Uterus (tissue), 4 donors: ENCODE measurements around the gene TBC1D16. TPM values are rescaled to one million over a fixed set of nuclear protein-coding genes. Genes with fewer than 3 reads are reported as not detected.

Experiments used
- DNase-seq, 2 donors: peaks; one replicate each; pipeline ENCODE4 v3.0.0-alpha.2; 2019 to 2020
- H3K27ac ChIP-seq, 2 donors: fragments of 200-600 bp; sonication (generic); 1 replicate in 1 of 2; 2 replicates in 1 of 2; pipeline ENCODE4 v1.5.1; 2016 to 2018
- H3K27me3 ChIP-seq, 2 donors: fragments of 200-600 bp; sonication (generic); one replicate each; pipeline ENCODE4 v1.5.1; 2018 to 2019; ENCODE audit warnings: control low read depth in 1 of 2
- H3K36me3 ChIP-seq, 2 donors: fragments of 200-600 bp; sonication (generic); one replicate each; pipeline ENCODE4 v1.5.1; 2019; ENCODE audit warnings: control low read depth in 1 of 2
- H3K4me1 ChIP-seq, 2 donors: fragments of 200-600 bp; sonication (generic); one replicate each; pipeline ENCODE4 v1.5.1; 2018 to 2019; ENCODE audit warnings: control low read depth in 1 of 2
- H3K4me3 ChIP-seq, 2 donors: fragments of 200-600 bp; sonication (generic); 1 replicate in 1 of 2; 2 replicates in 1 of 2; pipeline ENCODE4 v1.5.1; 2018 to 2019; ENCODE audit warnings: mild to moderate bottlenecking in 1 of 2
- H3K9me3 ChIP-seq, 2 donors: fragments of 200-600 bp; sonication (generic); one replicate each; pipeline ENCODE4 v1.5.1; 2019; ENCODE audit warnings: control low read depth in 1 of 2
- POLR2A ChIP-seq, 2 donors: fragments of 450-650 bp; IDR thresholded peaks; one replicate each; pipeline ENCODE4 v1.6.1; 2016; ENCODE audit warnings: antibody characterized with exemption in 2 of 2, mild to moderate bottlenecking in 1 of 2, moderate library complexity in 1 of 2
- intact Hi-C: fragments of 100-400 bp; cut with DNase I; formaldehyde crosslinking; loops from one replicate; pipeline ENCODE4 v1.15.1; 2023; ENCODE audit warnings: low total_unique reads
- total RNA-seq, 4 donors: library from RNA; depleted of rRNA in 3 of 4; stranded (reverse); fragments of >200 nt in 3 of 4; gene quantifications; one replicate each; pipeline versions ENCODE4 v1.1.0 to v1.2.4, GENCODE V29; 2014 to 2023
- TF ChIP-seq, protein P1 (sequence below), 4 experiments: fragments of 200-600 bp in 2 of 4; fragments of 450-650 bp in 2 of 4; sonication (generic) in 2 of 4; IDR thresholded peaks; one replicate each; pipeline ENCODE4 v1.5.1; 2016 to 2019; ENCODE audit warnings: antibody characterized with exemption in 4 of 4, mild to moderate bottlenecking in 2 of 4, moderate library complexity in 1 of 4
- donor health status: DM: yes; HTN: yes; CAD: no.

TBC1D16 gene
- total RNA-seq, 4 donors from 2014 or later, result 3.8 to 58.2 (median 18.3) TPM

DNA sequence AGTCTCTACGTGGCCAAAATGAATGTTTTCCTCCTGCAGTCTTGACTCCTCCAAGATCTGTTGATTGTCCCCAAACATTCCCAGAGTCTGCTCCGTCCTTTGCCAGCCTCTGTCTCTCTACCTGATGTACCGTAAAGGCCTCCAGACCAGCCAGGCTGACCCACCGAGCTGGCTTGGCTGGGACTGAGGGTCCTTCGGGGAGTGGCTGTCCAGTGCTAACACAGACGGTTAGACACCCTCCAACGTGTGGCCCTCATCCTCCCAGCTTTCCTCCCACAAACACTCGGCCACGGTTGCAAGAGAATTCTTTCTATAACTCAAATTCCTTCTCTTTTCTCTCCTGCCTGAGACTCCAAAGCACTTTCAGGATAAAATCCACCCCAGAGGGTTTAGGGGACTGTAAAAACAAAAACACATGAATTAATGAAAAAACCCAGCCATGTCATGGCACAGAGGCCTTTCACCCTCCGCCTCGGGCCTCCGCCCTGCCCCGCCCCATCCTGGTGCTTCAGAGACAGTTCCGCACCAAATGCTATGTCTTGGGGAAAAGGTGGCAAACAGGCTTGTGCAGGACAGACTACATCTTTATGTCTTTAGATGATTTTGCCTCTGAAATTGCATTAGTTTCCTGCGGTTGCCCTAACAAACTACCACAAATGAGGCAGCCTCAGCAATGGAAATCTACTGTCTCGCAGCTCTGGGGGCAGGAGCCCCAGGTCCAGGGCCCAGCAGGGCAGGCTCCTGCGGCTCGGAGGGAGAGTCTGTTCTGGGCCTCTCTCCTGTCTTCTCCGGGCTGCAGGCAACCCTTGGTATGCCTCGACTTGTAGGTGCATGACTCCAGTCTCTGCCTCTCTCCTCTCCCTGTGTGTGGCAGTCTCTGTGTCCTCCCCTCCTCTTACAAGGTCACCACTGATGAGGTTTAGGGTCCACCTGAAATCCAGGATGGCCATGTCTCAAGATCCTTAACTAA is 124.0 kb downstream of the TBC1D16 start:
- H3K4me3 ChIP-seq, result no peak overlapping the region
- no peaks in the 10 kb centered on the region for H3K9me3 ChIP-seq
- no peaks in the 10 kb centered on the region for H3K36me3 ChIP-seq
- TF ChIP-seq POLR2A (IDR thresholded peaks at IDR 0.05), result no peak
- TF ChIP-seq, protein P1, sequence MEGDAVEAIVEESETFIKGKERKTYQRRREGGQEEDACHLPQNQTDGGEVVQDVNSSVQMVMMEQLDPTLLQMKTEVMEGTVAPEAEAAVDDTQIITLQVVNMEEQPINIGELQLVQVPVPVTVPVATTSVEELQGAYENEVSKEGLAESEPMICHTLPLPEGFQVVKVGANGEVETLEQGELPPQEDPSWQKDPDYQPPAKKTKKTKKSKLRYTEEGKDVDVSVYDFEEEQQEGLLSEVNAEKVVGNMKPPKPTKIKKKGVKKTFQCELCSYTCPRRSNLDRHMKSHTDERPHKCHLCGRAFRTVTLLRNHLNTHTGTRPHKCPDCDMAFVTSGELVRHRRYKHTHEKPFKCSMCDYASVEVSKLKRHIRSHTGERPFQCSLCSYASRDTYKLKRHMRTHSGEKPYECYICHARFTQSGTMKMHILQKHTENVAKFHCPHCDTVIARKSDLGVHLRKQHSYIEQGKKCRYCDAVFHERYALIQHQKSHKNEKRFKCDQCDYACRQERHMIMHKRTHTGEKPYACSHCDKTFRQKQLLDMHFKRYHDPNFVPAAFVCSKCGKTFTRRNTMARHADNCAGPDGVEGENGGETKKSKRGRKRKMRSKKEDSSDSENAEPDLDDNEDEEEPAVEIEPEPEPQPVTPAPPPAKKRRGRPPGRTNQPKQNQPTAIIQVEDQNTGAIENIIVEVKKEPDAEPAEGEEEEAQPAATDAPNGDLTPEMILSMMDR (IDR thresholded peaks at IDR 0.05), result no peak
- intact Hi-C loops, result no loop called here
- no peaks in the 10 kb centered on the region for H3K27me3 ChIP-seq
- no peak for DNase-seq
- H3K27ac ChIP-seq, result no peak overlapping the region
- H3K4me1 ChIP-seq, result no peaks in the 10 kb centered on the region

DNA sequence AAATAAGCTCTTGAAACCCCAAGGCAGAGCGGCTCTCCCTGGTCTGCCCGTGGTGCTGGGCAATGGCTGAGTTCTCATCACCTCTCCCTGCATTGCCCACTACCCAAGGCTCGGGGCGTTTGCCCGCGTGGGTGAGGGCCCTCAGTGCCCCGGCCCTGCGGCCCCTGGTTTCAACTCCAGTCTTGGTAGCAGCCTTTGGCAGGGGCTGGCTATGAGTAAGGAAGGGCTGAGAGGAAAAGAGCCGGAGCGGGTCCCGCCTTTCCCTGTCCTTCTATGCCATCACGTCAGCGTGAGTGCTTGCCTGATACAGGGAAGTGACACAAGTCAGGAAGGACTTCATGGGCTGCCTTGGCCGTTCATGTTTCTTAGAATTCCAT is 124.7 kb downstream of the TBC1D16 start:
- no peaks in the 10 kb centered on the region for H3K9me3 ChIP-seq
- H3K27ac ChIP-seq, result no peak overlapping the region
- intact Hi-C loops, result no loop called here
- DNase-seq, result no peak
- H3K36me3 ChIP-seq, result no peaks in the 10 kb centered on the region
- no peak overlapping the region for H3K4me3 ChIP-seq
- H3K27me3 ChIP-seq, result no peaks in the 10 kb centered on the region
- no peaks in the 10 kb centered on the region for H3K4me1 ChIP-seq
- TF ChIP-seq, protein P1 (IDR thresholded peaks at IDR 0.05), result no peak
- no peak for TF ChIP-seq POLR2A (IDR thresholded peaks at IDR 0.05)

DNA sequence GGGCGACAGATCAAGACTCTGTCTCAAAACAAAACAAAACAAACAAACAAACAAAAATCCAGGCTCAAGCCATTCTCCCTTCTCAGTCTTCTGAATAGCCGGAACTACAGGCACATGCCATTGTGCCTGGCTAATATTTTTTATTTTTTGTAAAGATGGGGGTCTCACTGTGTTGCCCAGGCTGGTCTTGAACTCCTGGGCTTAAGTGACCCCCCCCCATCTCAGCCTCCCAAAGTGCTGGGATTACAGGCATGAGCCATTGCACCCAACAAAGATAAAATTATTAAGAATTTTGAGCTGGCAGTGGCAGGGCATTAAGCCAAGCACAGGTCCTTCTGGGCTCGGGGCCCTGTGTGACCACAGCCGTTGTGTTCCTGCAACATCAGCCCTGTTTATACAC is 126.6 kb downstream of the TBC1D16 start:
- Histone ChIP-seq H3K4me3 (no peak overlapping the region), H3K36me3 (no peaks in the 10 kb centered on the region), H3K27ac (no peak overlapping the region), H3K27me3 (no peaks in the 10 kb centered on the region), H3K4me1 (no peaks in the 10 kb centered on the region), H3K9me3 (no peaks in the 10 kb centered on the region)
- DNase-seq, result no peak
- intact Hi-C loops, result no loop called here
- TF ChIP-seq POLR2A (IDR thresholded peaks at IDR 0.05), result no peak
- TF ChIP-seq, protein P1 (IDR thresholded peaks at IDR 0.05), result no peak

DNA sequence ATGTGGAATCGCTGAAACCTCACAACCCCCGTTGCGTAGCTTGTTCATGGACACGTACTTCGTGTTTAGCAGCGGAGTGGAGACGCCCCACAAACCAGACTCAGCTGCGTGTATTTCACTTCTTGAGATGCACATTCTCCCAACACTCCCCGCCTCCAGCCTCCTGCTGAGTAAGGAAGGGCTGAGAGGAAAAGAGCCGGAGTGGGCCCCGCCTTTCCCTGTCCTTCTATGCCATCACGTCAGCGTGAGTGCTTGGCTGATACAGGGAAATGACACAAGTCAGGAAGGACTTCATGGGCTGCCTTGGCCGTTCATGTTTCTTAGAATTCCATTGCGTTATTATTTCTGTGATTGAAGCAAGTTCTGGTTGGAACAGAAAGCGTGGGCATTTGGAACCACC is 127.8 kb downstream of the TBC1D16 start:
- H3K27ac ChIP-seq, result no peak overlapping the region
- H3K27me3 ChIP-seq, result no peaks in the 10 kb centered on the region
- intact Hi-C loops, result no loop called here
- TF ChIP-seq POLR2A (IDR thresholded peaks at IDR 0.05), result no peak
- TF ChIP-seq, protein P1 (IDR thresholded peaks at IDR 0.05), result no peak
- no peaks in the 10 kb centered on the region for H3K4me1 ChIP-seq
- no peak overlapping the region for H3K4me3 ChIP-seq
- H3K36me3 ChIP-seq, result no peaks in the 10 kb centered on the region
- DNase-seq, result no peak
- H3K9me3 ChIP-seq, result no peaks in the 10 kb centered on the region

DNA sequence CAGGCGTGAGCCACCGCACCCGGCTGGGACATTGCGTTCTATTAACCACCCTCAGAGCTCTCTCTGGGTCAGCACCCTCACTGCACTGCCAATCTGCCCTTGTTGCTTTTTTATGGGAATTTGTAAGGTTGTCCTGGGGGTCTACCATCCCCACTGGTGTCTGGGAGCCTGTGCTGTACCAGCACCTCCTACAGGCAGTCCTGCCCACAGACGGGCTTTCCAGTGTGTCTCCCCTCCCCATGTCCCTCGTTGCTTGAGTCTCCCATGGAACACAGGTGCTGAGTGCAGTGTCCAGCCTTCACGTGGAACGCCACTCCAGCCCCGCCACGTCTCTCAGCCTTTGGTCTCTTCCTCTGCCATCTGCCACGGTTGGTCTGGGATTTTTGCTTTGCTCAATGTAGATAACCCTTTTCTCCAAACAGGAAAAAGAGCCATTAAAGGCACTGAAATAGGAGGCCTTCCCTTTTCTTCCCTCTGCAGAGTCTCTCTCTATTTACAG is 128.4 kb downstream of the TBC1D16 start:
- no peak for DNase-seq
- H3K27me3 ChIP-seq, result no peaks in the 10 kb centered on the region
- no peak overlapping the region for H3K27ac ChIP-seq
- no peak overlapping the region for H3K4me3 ChIP-seq
- no peaks in the 10 kb centered on the region for H3K4me1 ChIP-seq
- H3K36me3 ChIP-seq, result no peaks in the 10 kb centered on the region
- intact Hi-C loops, result no loop called here
- TF ChIP-seq POLR2A (IDR thresholded peaks at IDR 0.05), result no peak
- TF ChIP-seq, protein P1 (IDR thresholded peaks at IDR 0.05), result no peak
- no peaks in the 10 kb centered on the region for H3K9me3 ChIP-seq
